ENCODE results near the gene TM4SF5. TPM values are rescaled to one million over a fixed set of nuclear protein-coding genes. Genes with fewer than 3 reads are reported as not detected.

Gene TM4SF5
- total RNA-seq, 1 experiment from 2014 or later = not detected

- no peak for DNase-seq (ENCODE audit: low read depth)
Measured at GRCh38 chr17:4744999-4745969, 26.4 kb upstream of the TM4SF5 start.

GRCh38 chr17:4747847-4748246 lies 23.8 kb upstream of the TM4SF5 start:
- DNase-seq (ENCODE audit: low read depth) = no peak

- no peak for DNase-seq (ENCODE audit: low read depth)
Measured at GRCh38 chr17:4748686-4749085, 23.0 kb upstream of the TM4SF5 start.

- no peak for DNase-seq (ENCODE audit: low read depth)
Measured at GRCh38 chr17:4750606-4751005, 21.1 kb upstream of the TM4SF5 start.

GRCh38 chr17:4751932-4752331 lies 19.8 kb upstream of the TM4SF5 start:
- DNase-seq (ENCODE audit: low read depth) = no peak

- no peak for DNase-seq (ENCODE audit: low read depth)
Measured at GRCh38 chr17:4753392-4753791, 18.3 kb upstream of the TM4SF5 start.

GRCh38 chr17:4759776-4760236 lies 11.9 kb upstream of the TM4SF5 start:
- DNase-seq (ENCODE audit: low read depth) = no peak

GRCh38 chr17:4764595-4764994 lies 7.1 kb upstream of the TM4SF5 start:
- DNase-seq (ENCODE audit: low read depth) = no peak

- no peak for DNase-seq (ENCODE audit: low read depth)
Measured at GRCh38 chr17:4766201-4766600, 5.5 kb upstream of the TM4SF5 start.

GRCh38 chr17:4766723-4767122 lies 5.0 kb upstream of the TM4SF5 start:
- DNase-seq (ENCODE audit: low read depth) = no peak

- no peak for DNase-seq (ENCODE audit: low read depth)
Measured at GRCh38 chr17:4768298-4768697, 3.4 kb upstream of the TM4SF5 start.

GRCh38 chr17:4769628-4770027 lies 2.1 kb upstream of the TM4SF5 start:
- DNase-seq (ENCODE audit: low read depth) = no peak

- DNase-seq (ENCODE audit: low read depth) = no peak
Measured at GRCh38 chr17:4772235-4772613, 538 bp downstream of the TM4SF5 start.

GRCh38 chr17:4777969-4778760 lies 6.5 kb downstream of the TM4SF5 start:
- DNase-seq (ENCODE audit: low read depth) = no peak

GRCh38 chr17:4780325-4780955 lies 8.8 kb downstream of the TM4SF5 start:
- no peak for DNase-seq (ENCODE audit: low read depth)

GRCh38 chr17:4782652-4783051 lies 11.0 kb downstream of the TM4SF5 start:
- DNase-seq (ENCODE audit: low read depth) = no peak

- no peak for DNase-seq (ENCODE audit: low read depth)
Measured at GRCh38 chr17:4785311-4786105, 13.8 kb downstream of the TM4SF5 start.

- DNase-seq (ENCODE audit: low read depth) = peak; percentile 44
Measured at GRCh38 chr17:4786106-4786511, 14.4 kb downstream of the TM4SF5 start, which contains the start of gene VMO1. TSS of gene VMO1 (minus strand) at chr17:4786364. CDS start at chr17:4786352, 12 bp downstream.

GRCh38 chr17:4786516-4786915 lies 14.8 kb downstream of the TM4SF5 start:
- DNase-seq (ENCODE audit: low read depth) = no peak

GRCh38 chr17:4788159-4788806 lies 16.6 kb downstream of the TM4SF5 start:
- no peak for DNase-seq (ENCODE audit: low read depth)

Measured in LHCN-M2 (cell line).